Measurements from ENCODE around the gene GCN1.
A peak's percentile ranks its signal among the peaks of the same experiment; 100 is the strongest.

The GCN1 gene

DNA sequence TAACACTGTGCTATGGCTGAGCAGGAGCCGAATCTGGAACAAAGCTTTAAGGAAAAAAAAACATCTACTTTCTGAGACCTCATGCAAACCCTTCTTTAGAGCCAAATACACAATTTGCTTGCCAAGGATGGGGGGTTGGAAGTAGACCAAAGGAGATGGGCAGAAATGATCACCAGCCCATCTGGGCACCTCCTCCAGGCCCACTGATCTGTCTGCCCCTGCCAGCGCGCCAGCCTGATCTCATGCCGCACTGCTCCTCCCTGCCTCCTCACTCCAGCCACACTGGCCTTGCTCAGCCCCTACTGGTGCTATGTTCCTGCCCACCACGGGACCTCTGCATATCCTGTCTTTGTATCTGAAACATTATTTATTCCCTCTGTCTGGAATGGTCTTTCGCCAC, 53.2 kb downstream of the GCN1 start:
- DNase-seq = no peak

DNA sequence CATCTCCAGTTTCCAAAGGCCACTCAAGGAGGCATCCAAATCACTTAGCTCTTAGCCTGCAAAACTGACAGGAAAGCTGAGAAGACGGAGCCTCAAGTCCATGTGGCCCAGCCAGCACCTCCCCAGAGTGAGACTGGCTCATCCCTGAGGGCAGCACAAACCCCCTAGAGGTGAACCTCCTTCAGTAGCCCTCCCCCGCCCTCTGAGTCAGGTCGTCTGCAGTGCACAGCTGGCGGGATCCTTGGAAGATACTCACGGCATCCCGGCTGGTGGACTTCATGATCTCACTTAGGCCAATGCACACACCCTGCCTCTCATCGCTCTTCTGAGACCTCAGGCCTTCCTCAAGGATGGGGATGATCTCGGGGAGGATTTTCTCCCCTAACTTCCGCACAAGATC, 53.9 kb downstream of the GCN1 start:
- no peak for DNase-seq

- no peak for DNase-seq
Measured at GRCh38 chr12:120139958-120140357, 54.6 kb downstream of the GCN1 start.

DNA sequence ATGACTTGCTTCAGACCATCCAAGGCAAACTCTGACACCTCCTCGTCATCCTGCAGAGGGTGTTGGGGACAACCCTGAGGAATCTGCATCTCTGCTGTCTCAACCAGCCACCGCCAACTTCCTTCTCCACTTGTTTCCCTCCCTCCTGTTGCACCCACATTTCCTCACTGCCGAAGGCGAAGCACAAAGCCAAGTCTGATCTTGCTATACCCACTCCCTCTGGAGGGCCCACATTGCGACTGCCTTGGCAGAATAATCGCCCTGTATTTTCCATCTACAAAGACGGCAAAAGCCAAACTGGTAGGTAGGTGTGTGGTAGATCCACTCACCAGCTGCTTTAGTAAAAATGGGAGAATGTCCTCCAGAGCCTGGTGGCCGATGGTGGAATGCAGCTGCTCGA, 56.1 kb downstream of the GCN1 start:
- DNase-seq = no peak

DNA sequence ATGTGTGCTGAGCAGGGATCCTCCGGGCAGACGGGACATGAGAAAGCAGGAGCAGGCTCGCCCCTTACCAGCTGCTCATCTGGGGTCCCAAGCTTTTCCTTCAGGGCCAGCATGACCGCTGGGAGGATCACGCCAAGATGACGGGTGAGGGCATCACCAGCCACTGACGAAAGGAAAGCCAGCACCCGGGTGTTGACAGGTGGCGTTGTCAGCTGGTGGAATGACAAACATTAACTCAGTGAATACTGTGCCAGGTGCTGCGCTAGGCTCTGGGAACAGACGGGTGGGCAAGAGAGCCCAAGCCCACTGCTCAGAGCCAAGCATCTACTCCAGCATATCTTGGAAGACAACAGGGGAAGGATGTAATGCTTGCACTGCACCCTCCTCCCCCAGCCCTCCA, 56.7 kb downstream of the GCN1 start:
- DNase-seq = no peak

DNA sequence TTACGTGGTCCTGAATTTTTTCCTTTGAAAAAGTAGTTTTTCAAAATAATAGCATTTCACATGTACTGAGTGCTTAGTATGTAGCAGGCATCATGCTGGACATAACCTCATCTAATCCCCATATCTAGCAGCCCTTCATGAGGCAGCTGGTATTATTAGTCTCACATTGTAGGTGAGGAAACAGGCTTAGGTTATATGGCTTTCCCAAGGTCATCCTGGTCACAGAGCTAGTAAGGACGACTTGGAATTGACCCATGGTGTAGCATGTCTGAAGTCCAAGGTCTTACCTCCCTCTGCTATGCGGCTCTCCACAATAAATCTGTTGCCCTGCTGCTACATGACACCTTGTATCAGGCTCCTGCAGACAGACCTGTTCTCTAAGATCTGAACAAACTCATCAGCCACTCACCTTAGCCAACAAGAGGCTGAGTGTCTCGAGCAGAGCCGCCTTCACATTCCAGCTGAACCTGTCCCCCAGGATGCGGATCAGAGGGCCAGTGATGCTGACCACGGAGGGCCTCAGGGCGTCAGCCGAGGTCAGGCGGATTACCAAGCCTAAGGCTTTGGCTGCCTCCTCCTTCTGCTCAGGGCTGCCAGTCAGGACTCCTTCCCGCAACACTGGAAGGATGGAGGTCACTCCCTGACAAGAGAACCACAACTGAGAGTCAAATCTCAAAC, 58.3 kb downstream of the GCN1 start:
- DNase-seq = no peak

GRCh38 chr12:120134307-120134980, 60.1 kb downstream of the GCN1 start:
- no peak for DNase-seq

DNA sequence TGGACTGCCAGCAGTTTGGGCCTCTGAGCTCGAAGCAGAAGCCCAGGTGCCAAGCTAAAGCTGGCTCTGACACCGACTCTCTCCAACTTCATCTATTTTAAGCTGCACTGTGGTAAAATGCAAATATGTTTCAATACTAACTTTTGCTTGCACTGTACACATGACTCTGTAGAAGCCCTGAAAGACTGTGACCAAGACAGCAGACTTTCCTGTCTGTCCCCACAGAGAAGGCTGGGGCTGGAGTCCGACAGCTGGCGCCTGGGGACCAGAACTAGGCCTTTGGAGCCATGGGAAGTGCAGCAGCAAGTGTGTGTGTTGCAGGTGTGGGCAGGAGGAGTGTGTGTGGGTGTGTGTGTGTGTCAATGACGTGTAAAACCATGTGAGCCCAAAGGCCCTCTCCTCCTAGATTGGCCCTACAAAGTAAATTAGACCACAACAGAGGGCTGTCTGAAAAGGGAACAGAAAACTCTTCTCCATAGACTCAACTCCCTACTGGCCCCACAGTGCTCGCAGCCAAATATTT, 61.6 kb downstream of the GCN1 start:
- DNase-seq = no peak

DNA sequence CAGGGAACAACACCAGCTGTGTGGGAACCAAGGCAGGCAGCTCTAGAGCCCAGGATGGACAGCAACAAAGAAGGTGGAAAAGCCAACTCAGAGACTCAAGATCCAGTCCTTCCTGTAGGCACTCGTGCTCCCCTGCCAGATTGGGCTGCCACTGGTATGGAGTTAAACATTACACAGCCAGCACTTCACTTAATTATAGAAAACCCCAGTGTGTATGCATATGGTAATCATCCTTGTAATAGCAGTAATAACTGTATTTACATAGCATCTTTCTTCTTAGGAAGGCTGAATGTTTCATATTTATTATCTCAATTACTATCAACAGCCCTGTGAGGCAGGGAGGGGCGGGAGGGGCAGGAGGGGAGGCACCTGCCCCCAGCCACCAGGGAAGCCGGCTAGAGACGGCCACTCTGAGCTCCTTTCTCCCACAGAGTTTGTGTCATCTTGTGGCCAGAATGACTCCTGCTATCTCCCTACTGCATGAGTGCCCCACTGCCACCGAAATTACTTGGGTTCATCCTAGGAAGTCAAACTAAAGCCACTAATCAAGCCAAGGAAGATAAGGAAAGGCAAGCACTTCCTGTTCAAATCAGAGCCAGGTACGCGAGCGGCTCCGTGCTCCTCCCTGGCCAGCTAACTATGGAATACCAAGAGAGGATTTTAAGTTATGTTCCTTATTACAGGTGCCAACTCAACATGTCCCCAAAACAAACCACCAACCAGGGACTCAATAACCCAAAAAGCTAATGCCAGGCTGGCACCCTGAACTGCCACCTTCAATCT, 62.3 kb downstream of the GCN1 start:
- DNase-seq = no peak

DNA sequence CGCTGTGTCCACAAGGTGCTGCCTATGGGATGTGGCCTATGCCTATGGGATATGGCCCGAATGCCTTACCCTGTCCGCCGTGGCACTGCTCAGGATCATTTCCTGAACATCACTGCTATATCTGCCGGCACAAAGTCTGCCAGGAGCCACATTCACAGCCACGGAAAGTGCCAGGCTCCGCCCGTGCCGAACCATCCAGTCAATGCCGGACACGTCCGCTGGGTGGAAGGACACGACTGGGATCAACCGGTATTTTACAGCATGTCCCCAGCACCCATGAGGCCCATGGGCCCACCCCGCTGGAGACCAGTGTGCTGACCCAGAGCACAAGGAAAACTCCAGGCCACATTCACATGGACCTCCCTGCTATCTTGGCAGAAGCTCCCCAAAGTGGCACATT, 63.4 kb downstream of the GCN1 start:
- no peak for DNase-seq

DNA sequence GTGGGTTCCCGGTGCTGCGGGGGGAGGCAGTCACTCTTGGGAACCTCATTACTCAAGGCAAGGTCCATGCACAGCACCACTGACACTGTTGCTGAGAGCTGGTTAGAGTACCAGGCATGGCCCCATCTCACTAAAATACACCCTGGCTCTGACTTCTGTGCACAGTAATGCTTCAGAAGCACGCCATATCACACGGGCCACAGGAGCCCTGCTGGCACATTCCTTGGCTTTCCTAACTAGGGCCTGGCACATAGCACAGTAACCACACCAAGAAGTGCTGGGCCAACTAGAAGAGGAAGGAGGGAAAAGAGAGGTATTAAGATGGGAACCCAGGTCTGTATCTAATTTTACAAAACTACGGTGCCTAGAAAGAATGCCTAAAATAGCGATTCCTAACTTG, 64.5 kb downstream of the GCN1 start:
- no peak for DNase-seq

GRCh38 chr12:120126635-120127005, 67.9 kb downstream of the GCN1 start:
- DNase-seq = peak; percentile 79

GRCh38 chr12:120125792-120126634, 68.5 kb downstream of the GCN1 start:
- no peak for DNase-seq

GRCh38 chr12:120125029-120125428, 69.5 kb downstream of the GCN1 start:
- DNase-seq = no peak

DNA sequence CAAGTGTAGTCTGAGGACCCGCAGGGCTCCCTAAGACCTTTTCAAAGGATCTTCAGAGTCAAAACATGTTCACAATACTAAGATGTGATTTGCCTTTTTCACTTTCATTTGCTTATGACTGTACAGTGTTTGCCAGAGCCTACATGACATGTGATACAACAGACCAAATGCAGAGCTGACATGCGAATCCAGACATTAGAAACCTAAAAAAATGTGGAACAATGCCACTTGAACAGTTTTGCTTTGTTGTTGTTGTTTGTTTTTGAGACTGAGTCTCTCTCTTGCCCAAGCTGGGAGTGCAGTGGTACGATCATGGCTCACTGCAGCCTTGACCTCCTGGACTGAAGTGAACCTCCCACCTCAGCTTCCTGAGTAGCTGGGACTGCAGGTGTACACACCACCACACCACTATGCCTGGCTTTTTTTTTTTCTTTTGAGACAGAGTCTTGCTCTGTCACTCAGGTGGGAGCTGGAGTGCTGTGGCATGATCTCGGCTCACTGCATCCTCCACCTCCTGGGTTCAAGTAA, 72.7 kb downstream of the GCN1 start:
- no peak for DNase-seq

- no peak for DNase-seq
Measured at GRCh38 chr12:120121343-120121742, 73.2 kb downstream of the GCN1 start.

- no peak for DNase-seq
Measured at GRCh38 chr12:120119271-120119973, 75.1 kb downstream of the GCN1 start.

- no peak for DNase-seq
Measured at GRCh38 chr12:120118321-120119061, 76.0 kb downstream of the GCN1 start.

DNA sequence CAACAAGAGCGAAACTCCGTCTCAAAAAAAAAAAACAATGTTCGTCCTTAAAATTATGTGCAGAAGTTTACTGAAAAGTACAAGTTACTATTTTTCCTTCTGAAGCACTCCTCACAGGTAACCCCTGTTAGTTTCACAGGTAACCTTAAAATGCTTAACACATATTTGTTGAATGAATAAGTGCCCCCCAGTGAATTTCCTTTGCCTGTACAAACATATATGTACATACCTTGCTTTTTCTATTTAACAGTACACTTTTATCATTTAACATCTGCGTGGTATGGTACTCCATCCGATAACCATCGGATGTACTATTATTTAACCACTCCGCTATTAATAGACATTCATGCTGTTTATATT, 76.6 kb downstream of the GCN1 start:
- DNase-seq = no peak

GRCh38 chr12:120116792-120117651, 77.5 kb downstream of the GCN1 start:
- peak; percentile 83 for DNase-seq

DNA sequence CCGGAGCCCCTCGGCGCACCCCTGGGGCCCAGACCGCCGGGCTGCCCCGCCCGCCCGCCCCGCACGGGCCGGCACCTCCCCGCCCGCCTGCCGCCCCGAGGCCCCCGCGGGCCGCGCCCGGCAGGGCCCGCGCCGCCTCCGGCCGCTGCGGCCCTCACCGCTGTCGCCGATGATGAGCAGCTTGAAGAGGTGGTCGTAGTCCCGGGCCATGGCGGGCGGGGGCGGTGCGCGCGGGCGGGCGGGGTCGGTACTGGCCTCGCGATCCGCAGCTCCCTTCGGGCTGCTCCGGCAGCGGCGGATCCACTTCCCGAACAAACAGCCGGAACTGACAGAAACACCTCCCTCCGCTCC, 78.1 kb downstream of the GCN1 start, which contains the start of gene RAB35:
TSS of gene RAB35 (minus strand) at position 313 of the 351 bp plus-strand sequence. CDS start at position 210, 103 bp downstream.
- DNase-seq = no peak

Measured in GF-D8 (cell line).